NCI-H1105 (cell line): ENCODE results near the gene APBB2.
"Not testable (repeated sequence)": the region's sequence is repeated elsewhere in the genome, so short reads cannot be mapped to it uniquely, and the experiment has no call there.

Experiments used
- DNase-seq: peaks from one replicate; lab custom pipeline; 2025; lab: John Stamatoyannopoulos, UW

Gene APBB2

DNA sequence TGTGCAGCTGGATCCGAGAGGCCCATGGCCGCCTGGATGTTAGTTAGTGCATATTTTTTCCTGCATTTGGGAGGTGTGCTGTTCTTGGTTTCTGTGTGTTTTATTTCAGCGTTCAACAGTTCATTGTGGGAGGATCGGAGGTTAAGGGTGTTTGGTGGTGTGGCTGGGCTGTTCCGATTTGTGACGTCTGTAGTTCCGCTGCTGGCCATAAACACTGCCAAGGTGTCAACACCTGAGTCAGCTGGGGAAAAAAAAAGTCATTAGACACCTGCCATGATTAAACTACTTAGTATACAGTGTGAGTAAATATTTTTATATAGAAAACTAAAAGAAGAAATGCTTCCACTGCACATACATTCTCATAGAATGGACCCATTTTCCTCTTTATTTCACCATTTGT, 200.2 kb downstream of the APBB2 start:
- no peak for DNase-seq

DNA sequence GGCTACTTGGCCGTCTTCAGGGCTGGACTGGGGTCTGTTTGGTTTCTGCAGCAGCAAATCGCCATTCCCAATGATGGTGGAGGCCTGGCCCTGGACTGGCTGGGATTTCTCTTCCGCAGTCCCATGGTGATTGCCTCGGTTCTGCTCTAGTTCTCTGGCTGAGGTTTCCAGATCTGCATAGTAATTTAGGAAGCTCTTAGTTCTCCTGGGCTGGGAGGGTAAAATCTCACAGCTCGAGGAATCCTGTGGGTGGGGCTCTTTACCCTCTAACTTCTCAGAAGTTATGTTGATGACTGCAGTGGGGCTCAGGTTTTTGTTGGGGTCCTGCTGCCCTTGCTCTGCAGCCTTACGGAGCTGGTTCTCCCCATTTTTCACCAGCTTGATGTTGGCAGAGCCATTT, 200.6 kb downstream of the APBB2 start:
- DNase-seq: no peak

DNA sequence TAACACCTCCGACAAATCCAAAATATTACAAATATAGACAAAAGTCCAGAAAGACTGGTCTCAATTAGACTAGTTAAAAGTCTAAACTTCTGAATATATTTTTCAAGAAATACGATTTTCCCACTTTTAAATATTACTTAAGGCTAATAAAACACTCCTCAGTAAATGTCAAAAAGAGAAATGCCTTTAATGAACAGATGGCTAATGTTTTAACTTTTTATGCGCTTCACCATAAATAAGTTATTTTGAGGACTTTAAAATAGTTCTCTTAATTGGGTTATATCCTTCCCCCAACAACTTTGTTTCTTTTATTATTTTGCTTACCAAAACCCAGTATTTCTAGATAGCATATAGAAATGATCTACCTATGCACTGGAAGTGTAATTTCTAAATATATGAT, 201.4 kb downstream of the APBB2 start:
- no peak for DNase-seq

DNA sequence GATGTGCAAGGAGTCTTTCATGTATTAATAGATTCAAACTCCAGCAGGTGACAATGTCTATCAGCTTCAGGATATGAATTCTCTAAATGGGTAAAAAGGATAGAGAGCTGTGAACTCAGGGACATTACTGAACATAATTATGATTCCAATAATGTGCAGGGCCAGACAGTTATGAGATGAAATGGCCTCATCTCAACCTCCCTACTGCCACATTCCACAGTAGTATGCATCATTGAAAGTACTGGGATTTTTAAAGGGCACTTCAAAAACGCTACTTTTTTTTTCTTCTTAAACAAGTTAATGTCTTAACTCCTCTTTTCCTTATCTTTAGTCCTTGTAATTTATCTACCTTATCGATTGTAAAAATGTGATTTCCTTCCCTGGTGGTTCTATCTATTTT, 202.0 kb downstream of the APBB2 start:
- no peak for DNase-seq

DNA sequence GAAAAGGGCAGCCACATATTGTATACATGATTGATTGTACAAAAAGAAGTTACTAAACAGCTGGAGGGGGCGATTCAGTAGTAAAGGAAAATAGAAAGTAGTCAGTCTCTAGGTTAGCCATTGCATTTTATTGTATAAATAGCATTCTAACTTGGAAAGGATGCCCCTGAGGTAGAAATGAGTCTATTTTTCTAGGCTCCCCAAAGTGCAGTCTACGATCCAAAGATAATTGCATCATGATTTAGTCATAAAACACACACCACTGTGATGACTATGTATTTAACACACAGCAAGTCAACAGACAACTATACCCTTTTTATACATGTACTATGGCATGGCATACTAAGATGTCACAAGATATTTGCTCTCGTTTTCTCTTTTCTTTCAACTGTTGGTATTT, 204.9 kb downstream of the APBB2 start:
- DNase-seq: no peak

DNA sequence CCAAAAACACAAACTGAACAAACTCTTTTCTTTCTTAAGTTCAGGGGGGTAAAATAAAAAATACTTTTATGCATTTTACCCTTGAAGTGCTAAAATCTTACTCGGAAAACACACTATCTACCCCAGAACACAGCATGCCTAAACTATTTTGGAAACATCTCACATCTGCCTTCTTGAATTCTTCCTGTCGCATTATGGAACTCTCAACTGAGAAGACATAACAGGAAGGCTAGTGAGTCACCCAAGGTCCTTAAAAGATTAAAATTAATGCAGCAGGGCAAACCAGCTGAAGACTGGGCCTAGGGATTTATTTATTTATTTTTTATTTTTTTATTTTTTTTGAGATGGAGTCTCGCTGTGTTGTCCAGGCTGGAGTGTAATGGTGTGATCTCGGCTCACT, 208.2 kb downstream of the APBB2 start:
- no peak for DNase-seq

DNA sequence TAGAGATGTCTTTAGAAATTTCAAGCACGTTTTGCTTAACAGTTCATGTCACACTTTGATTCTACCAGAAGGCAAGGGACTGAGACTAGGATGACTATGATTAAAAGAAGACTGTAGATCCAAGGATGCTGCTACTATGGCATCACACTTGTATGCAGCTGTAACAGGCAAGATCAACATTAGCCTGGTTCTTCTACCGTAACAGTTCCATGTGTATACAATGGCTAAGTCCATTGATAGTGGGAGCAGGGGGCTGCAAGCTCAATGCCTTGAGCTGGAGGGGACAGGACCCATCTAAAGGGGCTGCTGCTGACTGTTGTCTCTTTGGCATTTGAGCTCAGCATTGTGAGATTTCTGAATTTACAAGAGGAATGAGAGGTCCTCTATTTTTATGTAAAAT, 212.0 kb downstream of the APBB2 start:
- no peak for DNase-seq

DNA sequence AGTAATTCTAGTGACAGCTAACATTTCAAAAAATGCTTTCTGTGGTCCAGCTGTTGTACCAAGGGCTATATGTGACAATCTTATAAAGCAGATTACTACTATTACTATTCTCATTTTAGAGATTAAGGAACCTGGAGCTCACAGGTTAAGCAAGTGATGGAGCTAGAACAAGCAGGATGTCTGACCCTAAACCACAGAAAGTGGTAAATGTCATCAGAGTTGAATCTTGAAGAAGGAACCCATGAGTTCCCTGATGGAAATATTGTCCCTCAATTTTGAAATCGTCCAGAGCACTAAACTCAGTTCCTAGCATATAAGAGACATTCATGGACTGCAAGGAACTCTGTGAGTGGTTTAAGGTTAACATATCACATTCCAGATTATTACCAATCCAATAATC, 214.0 kb downstream of the APBB2 start:
- no peak for DNase-seq

DNA sequence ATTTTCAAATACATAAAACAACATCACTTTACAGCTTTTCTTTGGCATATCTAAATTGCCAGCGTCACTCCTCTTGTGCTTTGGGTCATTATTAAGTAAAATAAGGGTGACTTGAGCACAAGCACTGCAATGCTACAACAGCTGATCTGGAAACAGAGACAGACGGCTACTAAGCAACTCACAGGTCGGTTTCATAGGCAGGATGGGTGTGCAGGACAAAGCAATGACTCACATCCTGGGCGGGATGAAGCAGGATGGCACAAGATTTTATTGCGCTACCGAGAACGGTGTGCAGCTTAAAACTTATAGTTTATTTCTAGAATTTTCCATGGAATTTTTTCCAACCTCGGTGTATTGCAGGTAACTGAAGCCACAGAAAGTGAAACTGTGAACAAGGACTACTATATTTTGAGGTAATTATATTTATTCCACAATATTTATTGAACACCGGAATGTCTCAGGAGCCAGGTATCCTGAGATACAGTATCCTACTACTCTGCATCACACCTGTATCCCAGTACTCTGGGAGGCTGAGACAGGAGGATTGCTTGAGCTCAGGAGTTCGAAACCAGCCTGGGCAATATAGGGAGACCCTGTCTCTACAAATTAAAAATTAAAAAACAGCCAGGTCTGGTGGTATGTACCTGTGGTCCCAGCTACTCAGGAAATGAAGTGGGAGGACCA, 215.5 kb downstream of the APBB2 start:
- no peak for DNase-seq

DNA sequence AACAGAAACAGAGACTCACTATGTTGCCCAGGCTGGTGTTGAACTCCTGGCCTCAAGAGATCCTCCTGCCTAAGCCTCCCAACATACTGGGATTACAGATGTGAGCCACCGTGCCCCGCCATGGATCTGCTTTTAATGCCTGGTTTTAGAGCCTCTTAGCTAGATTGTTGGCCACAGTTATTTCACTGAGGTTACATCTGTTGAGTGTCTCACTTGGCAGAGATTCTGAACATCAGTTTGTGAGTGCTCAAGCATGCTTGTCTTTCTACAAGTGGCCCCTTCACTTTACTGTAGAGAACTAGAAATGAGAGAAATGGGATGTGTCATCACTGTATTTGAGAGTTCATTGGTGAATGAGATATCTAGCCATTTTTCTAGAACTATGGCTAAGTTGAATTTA, 218.5 kb downstream of the APBB2 start:
- DNase-seq: no peak

DNA sequence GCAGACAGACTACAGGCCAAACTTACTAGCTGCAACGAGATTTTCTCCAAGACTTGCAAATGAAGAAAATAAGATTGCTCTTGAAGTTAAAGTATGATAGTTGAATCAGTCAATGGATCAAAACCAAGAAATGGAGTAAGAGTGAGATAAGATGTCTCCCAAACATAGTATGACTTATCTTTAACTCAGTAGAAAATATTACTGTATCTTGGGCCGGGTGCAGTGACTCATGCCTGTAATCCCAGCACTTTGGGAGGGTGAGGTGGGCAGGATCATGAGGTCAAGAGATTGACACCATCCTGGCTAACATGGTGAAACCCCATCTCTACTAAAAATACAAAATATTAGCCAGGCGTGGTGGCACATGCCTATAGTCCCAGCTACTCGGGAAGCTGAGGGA, 220.0 kb downstream of the APBB2 start:
- not testable (repeated sequence) for DNase-seq

DNA sequence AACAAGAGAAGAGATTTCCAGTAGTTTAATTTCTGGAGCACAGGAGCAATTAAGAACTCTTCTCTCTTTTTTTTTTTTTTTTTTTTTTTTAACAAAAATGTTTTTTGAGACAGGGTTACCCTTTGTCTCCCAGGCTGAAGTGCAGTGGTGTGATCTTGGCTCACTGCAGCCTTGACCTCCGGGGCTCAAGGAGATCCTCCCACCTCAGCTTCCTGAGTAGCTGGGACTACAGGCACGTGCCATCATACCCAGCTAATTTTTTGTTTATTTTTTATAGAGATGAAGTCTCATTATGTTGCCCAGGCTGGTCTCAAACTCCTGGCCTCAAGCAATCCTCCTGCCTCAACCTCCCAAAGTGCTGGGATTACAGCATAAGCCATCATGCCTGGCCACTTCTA, 221.0 kb downstream of the APBB2 start:
- DNase-seq: not testable (repeated sequence)

DNA sequence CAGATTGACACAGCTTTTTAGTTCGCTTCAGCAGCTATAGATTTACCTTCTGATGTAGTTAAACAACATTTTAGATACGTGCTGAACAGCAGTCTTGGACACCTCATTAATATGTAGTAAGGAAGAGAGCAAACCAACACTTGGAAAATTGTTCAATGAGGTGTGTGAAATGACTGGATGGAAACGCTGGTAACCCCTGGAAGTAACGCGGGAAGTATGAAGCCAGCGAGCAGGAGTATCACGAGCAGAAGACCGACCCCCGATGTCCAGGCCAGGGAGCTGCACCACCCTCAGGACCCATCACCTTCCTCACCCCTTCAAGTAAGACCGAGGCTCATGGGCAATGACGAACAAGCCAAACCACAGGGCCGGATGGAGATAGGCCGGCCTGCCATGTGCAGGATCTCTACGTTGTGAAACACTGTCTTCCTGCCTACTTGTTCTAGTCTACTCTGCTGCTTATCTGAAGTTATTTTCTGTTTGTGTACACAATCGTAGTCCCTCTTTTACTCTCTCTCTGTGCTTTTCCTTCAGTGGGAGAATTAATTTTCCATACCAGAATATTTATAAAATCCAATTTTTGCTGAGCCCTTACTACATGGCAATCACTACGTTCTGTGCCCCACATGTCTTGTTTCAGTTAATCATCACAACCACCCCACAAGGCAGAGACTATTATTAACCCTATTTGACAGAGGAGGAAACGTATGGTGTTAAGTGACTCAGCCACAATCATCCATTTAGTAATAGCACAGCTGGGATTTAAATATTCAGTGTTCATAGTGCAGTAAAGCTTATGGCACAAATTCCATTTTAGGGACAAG, 221.7 kb downstream of the APBB2 start:
- DNase-seq: no peak

DNA sequence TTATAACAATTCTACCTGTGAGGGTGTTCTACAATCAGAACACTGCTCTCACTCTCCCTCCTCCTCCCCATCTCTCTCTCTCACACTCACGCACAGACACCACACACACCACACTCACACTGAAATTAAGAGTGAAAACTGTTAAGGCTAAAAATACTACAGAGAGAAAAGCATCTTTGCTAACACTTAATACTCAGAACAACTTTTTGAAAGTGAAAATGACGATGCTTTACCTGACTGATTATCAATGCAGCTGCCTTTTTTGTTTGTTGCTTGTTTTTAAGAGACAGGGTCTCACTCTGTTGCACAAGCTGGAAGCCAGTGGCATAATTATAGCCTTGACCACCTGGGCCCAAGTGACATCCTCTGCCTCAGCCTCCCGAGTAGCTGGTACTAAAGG, 222.4 kb downstream of the APBB2 start:
- no peak for DNase-seq

DNA sequence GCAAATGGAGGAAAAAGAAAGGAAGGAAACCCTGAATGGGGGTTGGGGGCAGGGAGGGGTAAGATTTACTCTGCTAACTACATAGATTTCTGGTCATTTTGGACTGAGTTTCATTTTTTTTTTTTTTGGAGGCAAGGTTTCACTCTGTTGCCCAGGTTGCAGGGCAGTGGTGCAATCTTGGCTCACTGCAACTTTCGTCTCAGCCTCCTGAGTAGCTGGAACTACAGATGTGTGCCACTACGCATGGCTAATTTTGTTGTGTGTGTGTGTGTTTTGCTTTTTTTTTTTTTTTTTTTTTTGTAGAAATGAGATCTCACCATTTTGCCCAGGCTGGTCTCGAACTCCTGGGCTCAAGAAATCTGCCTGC, 223.5 kb downstream of the APBB2 start:
- DNase-seq: no peak

DNA sequence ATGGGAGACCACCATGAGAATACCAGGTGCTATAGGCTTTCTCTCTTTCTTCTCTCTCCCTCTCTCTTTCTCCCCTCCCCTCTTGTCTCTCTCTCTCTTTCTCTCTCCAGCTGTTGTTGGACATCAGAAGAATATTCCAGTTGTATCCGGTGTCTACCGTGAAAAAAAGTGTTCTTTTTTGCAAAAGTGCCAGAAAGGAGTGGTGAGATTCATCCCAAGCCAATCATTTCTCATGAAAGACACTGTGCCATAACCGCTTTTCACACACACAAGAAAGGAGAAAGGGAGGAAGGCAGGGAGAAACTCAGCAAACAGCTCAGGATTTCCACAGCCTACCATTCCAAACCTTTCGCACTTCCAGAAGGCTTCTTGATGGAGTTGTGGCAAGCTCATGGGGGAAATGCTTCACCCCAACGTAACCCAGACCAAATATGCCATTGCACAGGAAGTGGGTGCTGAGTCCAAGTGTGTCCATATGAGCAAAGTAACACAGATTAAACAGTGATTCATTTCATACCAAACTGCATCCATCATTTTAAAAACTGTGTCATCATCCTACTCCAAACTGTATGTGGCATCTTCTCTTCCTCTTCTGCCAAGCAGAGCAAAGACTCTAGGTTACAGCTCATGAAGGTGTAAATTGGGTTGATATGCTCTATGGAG, 224.0 kb downstream of the APBB2 start:
- no peak for DNase-seq

DNA sequence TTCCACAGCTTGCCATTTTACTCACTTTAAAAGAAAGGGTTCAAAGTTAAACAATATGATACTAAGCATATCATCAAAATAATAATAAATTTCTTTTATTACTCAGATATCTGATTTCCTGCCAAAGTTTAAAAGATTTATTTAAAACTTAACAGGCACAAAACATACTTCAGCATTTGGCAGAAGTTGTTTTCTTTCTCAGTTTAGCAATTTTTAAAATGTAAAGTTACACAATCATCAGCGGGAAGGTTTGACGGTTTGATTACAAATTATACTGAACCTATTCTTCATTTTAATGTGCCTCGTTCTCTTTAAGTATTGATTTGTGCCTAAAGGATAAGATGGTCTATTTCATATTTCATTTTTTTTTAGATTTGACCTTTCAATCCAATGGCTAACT, 227.2 kb downstream of the APBB2 start:
- no peak for DNase-seq

DNA sequence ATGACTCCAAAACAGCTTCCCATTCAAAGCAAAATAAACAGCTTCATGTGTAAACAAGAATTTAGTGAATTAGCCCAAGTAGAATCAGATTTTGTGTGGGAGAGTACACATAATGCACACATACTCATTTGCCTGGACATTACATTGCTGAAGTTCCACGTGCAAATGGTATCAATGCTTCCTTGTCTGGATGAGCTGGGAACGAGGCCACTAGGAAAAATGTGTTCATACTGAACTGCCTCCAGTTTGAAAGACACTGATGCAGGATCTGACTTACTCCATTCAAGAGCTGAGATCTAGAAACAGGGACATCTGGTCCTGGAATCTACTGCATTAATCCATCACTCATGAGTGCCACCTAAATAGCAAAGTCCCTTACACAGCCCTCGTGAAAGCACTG, 228.0 kb downstream of the APBB2 start:
- no peak for DNase-seq

DNA sequence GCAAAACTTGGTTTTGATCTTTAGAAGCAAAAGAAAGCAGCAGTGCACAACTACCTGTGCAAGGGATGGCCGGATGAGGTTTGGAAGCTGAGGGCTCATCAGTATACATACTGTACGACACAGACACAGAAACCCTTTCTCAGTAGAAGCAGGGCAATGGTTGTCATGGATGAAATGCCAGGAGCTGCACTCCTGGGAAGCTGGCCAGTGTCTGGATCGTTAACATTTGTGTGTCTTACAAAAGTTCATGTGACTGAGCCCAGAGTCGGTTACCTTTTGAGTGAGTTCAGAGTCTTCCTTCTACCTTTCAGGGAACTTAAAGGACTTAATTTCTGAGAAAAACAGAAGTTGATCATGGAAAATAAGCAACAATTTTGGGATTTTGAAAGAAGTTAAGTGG, 230.3 kb downstream of the APBB2 start:
- DNase-seq: no peak

DNA sequence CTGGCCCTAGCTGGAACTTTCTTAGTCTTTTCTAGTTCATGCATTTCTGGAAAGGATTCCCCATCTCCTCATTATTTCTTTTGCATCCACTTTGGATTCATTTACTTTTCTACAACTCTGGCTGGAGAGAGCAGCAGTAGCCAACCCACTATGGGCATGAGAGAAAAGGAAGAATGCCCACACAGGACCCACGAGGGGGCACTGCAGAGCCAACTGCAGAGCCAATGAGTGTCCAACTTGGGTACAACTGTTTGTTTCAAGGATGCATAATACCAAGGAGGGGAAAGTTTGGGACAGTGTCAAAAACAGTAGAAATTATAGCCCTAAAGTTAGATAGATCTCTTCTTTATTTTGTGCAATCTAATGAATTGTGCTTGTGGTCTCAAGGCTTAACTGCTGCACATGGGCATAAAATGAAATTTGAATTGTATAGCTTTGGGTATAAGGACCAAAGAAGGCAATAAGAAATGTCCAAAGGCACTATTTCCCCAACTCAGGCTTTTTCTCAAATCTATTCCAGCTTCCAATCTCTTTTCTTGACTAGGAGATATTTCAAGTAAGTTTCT, 233.9 kb downstream of the APBB2 start:
- DNase-seq: no peak

DNA sequence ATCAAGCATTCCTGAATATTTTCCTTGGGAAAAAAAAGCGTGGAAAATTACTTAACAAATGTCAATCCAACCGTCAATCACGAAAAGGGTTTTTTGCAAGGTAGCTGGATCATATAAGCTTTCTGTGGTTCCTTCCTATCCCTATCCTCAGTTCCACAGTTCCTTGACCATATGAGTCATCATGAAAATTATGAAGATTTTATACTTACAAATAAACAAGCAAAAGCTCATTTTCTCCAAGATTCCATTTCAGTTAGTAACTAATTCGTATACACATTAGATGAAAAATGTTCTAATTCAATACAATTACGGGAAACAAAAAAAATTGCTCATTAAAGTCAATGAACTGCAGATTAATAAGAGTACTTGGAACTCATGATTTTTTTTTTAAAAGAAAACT, 235.8 kb downstream of the APBB2 start:
- no peak for DNase-seq

DNA sequence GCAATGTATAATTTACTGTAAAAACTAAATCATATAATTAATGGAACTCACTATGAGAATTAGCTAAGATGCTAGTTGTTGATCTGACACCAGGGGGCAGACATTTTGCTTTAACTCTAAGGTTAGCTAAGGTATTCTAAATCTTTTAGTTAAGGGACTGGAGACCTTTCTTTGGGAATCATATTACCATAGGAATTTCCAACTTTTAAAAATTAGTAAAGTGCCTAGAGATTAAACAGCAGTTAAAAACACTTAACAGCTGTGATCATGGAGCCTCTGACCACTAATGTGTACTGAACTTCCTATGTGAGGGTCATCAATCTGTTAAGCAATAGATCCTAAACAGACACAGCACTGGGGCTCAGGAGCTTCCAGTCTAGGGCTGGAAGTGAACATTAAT, 238.0 kb downstream of the APBB2 start:
- peak; percentile 9 for DNase-seq

DNA sequence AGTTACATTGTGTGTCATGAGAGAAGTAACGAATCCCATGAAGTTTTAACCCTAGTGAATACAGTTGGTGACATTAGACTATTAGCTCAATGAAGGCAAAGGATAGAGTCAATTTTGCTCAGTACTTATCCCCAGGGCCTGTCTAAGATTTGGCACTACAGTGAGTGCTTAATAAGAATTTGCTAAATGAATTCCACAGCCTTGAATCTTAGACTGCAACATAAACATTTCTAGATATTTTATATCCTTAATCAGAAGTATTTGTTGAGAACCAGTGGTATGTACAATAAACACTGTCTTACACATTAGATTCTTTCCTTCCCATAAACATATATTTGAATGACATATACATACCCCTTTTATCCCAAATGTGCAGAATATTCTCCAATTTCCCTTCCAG, 241.6 kb downstream of the APBB2 start:
- DNase-seq: no peak
